WTC11 (cell line): ENCODE results near the gene VSTM2B. TPM values are rescaled to one million over a fixed set of nuclear protein-coding genes. Genes with fewer than 3 reads are reported as not detected.

Experiments
- ATAC-seq: fragments of 200-7000 bp; cut with Tn5 transposase; 2 replicates; pipeline ENCODE4 v1.10.0; 2021; ENCODE audit warnings: mild to moderate bottlenecking, moderate library complexity
- CTCF ChIA-PET: fragments of 300-600 bp; sonication (Branson Sonifier 250); formaldehyde crosslinking; loops from one replicate; lab custom pipeline; 2021; ENCODE audit warnings: antibody characterized with exemption; lab: Charles Lee
- POLR2A ChIA-PET: fragments of 350-600 bp; sonication (Branson Sonifier 250); formaldehyde crosslinking; loops from one replicate; lab custom pipeline; 2021; ENCODE audit warnings: antibody characterized with exemption; lab: Charles Lee
- DNase-seq: peaks from one replicate; pipeline ENCODE4 v3.0.0; 2021; ENCODE audit warnings: low spot score
- H3K27ac Mint-ChIP-seq: 2 replicates; pipeline ENCODE4 v1.8.0; 2021; ENCODE audit warnings: mixed read lengths
- H3K27me3 Mint-ChIP-seq: 2 replicates; pipeline ENCODE4 v1.8.0; 2021; ENCODE audit warnings: low read depth, mild to moderate bottlenecking, moderate library complexity, mixed read lengths
- H3K36me3 Mint-ChIP-seq: 2 replicates; pipeline ENCODE4 v1.8.0; 2021; ENCODE audit warnings: mixed read lengths
- H3K4me1 Mint-ChIP-seq: 2 replicates; pipeline ENCODE4 v1.8.0; 2022; ENCODE audit warnings: mixed read lengths
- H3K4me3 Mint-ChIP-seq: 2 replicates; pipeline ENCODE4 v1.8.0; 2021; ENCODE audit warnings: mild to moderate bottlenecking, moderate library complexity, mixed read lengths
- H3K9me3 Mint-ChIP-seq: 2 replicates; pipeline ENCODE4 v1.8.0; 2021; ENCODE audit warnings: mixed read lengths
- AFF4 ChIP-seq: sonication (generic); formaldehyde crosslinking; IDR thresholded peaks from 2 replicates; pipeline ENCODE4 v1.8.1; 2023; ENCODE audit warnings: mild to moderate bottlenecking, missing genetic modification reagents, borderline replicate concordance
- CBFB ChIP-seq: sonication (generic); formaldehyde crosslinking; IDR thresholded peaks from 2 replicates; pipeline ENCODE4 v1.8.1; 2022; ENCODE audit warnings: mild to moderate bottlenecking, low read depth, missing genetic modification reagents
- CTCF ChIP-seq: fragments of 200-600 bp; IDR thresholded peaks from 2 replicates; pipeline ENCODE4 v1.8.0; 2022; ENCODE audit warnings: antibody characterized with exemption
- E2F1 ChIP-seq: sonication (generic); formaldehyde crosslinking; IDR thresholded peaks from 2 replicates; pipeline ENCODE4 v1.8.0; 2022; ENCODE audit warnings: mild to moderate bottlenecking, missing genetic modification reagents
- E2F4 ChIP-seq: sonication (generic); formaldehyde crosslinking; IDR thresholded peaks from 2 replicates; pipeline ENCODE4 v1.8.1; 2022; ENCODE audit warnings: low read depth, mild to moderate bottlenecking, moderate library complexity, missing genetic modification reagents, borderline replicate concordance
- FOXP1 ChIP-seq: sonication (generic); formaldehyde crosslinking; IDR thresholded peaks from 2 replicates; pipeline ENCODE4 v1.8.0; 2022; ENCODE audit warnings: missing genetic modification reagents, mild to moderate bottlenecking, moderate library complexity, borderline replicate concordance
- IRF1 ChIP-seq: sonication (generic); formaldehyde crosslinking; IDR thresholded peaks from 2 replicates; pipeline ENCODE4 v1.8.0; 2023; ENCODE audit warnings: missing genetic modification reagents
- IRF2 ChIP-seq: sonication (generic); formaldehyde crosslinking; IDR thresholded peaks from 2 replicates; pipeline ENCODE4 v1.8.0; 2022; ENCODE audit warnings: low read depth, missing genetic modification reagents, borderline replicate concordance
- KAT7 ChIP-seq: sonication (generic); formaldehyde crosslinking; IDR thresholded peaks from 2 replicates; pipeline ENCODE4 v1.8.1; 2023; ENCODE audit warnings: missing genetic modification reagents, mild to moderate bottlenecking, borderline replicate concordance
- MAX ChIP-seq: sonication (generic); formaldehyde crosslinking; IDR thresholded peaks from 2 replicates; pipeline ENCODE4 v1.8.0; 2022; ENCODE audit warnings: mild to moderate bottlenecking, missing genetic modification reagents
- MYBL2 ChIP-seq: sonication (generic); formaldehyde crosslinking; IDR thresholded peaks from 2 replicates; pipeline ENCODE4 v1.8.1; 2023; ENCODE audit warnings: mild to moderate bottlenecking, moderate library complexity, missing genetic modification reagents
- NFE2L1 ChIP-seq: sonication (generic); formaldehyde crosslinking; IDR thresholded peaks from 2 replicates; pipeline ENCODE4 v1.8.1; 2023; ENCODE audit warnings: missing genetic modification reagents
- NR1H2 ChIP-seq: sonication (generic); formaldehyde crosslinking; IDR thresholded peaks from 2 replicates; pipeline ENCODE4 v1.9.0; 2021; ENCODE audit warnings: mild to moderate bottlenecking, moderate library complexity, missing genetic modification reagents
- PRRX2 ChIP-seq: fragments of 250-450 bp; sonication (Bioruptor Pico); IDR thresholded peaks from 2 replicates; pipeline ENCODE4 v1.8.0; 2021; ENCODE audit warnings: mild to moderate bottlenecking
- SMAD3 ChIP-seq: sonication (generic); formaldehyde crosslinking; IDR thresholded peaks from 2 replicates; pipeline ENCODE4 v1.8.0; 2022; ENCODE audit warnings: missing genetic modification reagents, mild to moderate bottlenecking, borderline replicate concordance
- SP1 ChIP-seq: sonication (generic); formaldehyde crosslinking; conservative IDR thresholded peaks from 2 replicates; pipeline ENCODE4 v1.8.1; 2022; ENCODE audit warnings: missing genetic modification reagents
- ZBTB21 ChIP-seq: sonication (generic); formaldehyde crosslinking; IDR thresholded peaks from 2 replicates; pipeline ENCODE4 v1.8.1; 2023; ENCODE audit warnings: mild to moderate bottlenecking, missing genetic modification reagents, borderline replicate concordance
- ZBTB43 ChIP-seq: sonication (generic); formaldehyde crosslinking; IDR thresholded peaks from 2 replicates; pipeline ENCODE4 v1.8.1; 2023; ENCODE audit warnings: mild to moderate bottlenecking, missing genetic modification reagents
- ZNF121 ChIP-seq: sonication (generic); formaldehyde crosslinking; IDR thresholded peaks from 2 replicates; pipeline ENCODE4 v1.8.0; 2023; ENCODE audit warnings: missing genetic modification reagents
- ZNF219 ChIP-seq: sonication (generic); formaldehyde crosslinking; IDR thresholded peaks from 2 replicates; pipeline ENCODE4 v1.8.0; 2023; ENCODE audit warnings: missing genetic modification reagents, mild to moderate bottlenecking, borderline replicate concordance
- ZNF263 ChIP-seq: sonication (generic); formaldehyde crosslinking; IDR thresholded peaks from 2 replicates; pipeline ENCODE4 v1.8.1; 2022; ENCODE audit warnings: low read depth, mild to moderate bottlenecking, moderate library complexity, missing genetic modification reagents
- ZNF532 ChIP-seq: fragments of 250-450 bp; sonication (Bioruptor Pico); IDR thresholded peaks from 2 replicates; pipeline ENCODE4 v1.9.0; 2021; ENCODE audit warnings: mild to moderate bottlenecking, borderline replicate concordance
- total RNA-seq: library from RNA; stranded (reverse); gene quantifications from 3 replicates; pipeline ENCODE4 v1.2.3, GENCODE V29; 2021

Gene VSTM2B
- total RNA-seq, 1 experiment from 2014 or later = 3.2 TPM

- Mint-ChIP-seq H3K36me3 (no peaks in the 10 kb centered on the region), H3K9me3 (no peaks in the 10 kb centered on the region), H3K27ac (no peak overlapping the region), H3K27me3 (peaks cover 79% of the 10 kb centered on the region), H3K4me1 (peaks cover 24% of the 10 kb centered on the region), H3K4me3 (peak overlapping the region; percentile 69)
- peak; percentile 49 for ATAC-seq
- POLR2A ChIA-PET = interaction anchor here (2.0 kb wide), 1 partner anchor 78 kb away, joined by 8 read pairs; the partner anchor contains the start of gene POP4
- peak; percentile 86 for DNase-seq
- CTCF ChIA-PET = interaction anchor here (0.6 to 4.4 kb wide), 44 partner anchors 9 to 407 kb away, joined by 3 to 27 read pairs (median 5); partner anchors contain the start of genes PLEKHF1 and POP4
- TF ChIP-seq PRRX2 (no peak), CTCF (peak; percentile 73), IRF2 (CRISPR knock-in tag) (no peak), ZNF219 (CRISPR knock-in tag) (no peak), ZNF532 (CRISPR knock-in tag) (no peak), MAX (CRISPR knock-in tag) (peak; percentile 22; the same call in 1 of the 2 replicates), AFF4 (no peak), IRF1 (CRISPR knock-in tag) (no peak), ZNF263 (CRISPR knock-in tag) (no peak), KAT7 (CRISPR knock-in tag) (no peak), ZBTB21 (CRISPR knock-in tag) (peak; percentile 41; the same call in 1 of the 2 replicates), SMAD3 (CRISPR knock-in tag) (no peak), NFE2L1 (CRISPR knock-in tag) (no peak), FOXP1 (CRISPR knock-in tag) (no peak), CBFB (0 out of 2 replicates have a peak, but pooled peaks have one; percentile 20), E2F1 (no peak), E2F4 (no peak), ZNF121 (CRISPR knock-in tag) (peak; percentile 100), ZBTB43 (CRISPR knock-in tag) (peak; percentile 58; the same call in 1 of the 2 replicates), MYBL2 (CRISPR knock-in tag) (no peak), SP1 (CRISPR knock-in tag) (peak; percentile 61), NR1H2 (CRISPR knock-in tag) (no peak)
Observed at GRCh38 chr19:29528350-29528945, 2.7 kb downstream of the VSTM2B start.
